Sigmoid colon (tissue), 4 donors: ENCODE measurements around the gene KLHL4.

Source experiments
- CTCF ChIP-seq, 4 experiments: fragments of 450-650 bp in 3 of 4; fragments of 200-600 bp in 1 of 4; IDR thresholded peaks; one replicate each; pipeline ENCODE4 v1.5.1; 2016 to 2019; ENCODE audit warnings: antibody characterized with exemption in 4 of 4, mild to moderate bottlenecking in 3 of 4, moderate library complexity in 2 of 4
- EP300 ChIP-seq, 4 donors: sonication (generic); formaldehyde crosslinking; IDR thresholded peaks; one replicate each; pipeline ENCODE4 v1.6.1; 2017; ENCODE audit warnings: antibody characterized with exemption in 4 of 4
- POLR2A ChIP-seq, 2 donors: fragments of 450-650 bp; IDR thresholded peaks; one replicate each; pipeline ENCODE4 v1.6.1; 2016; ENCODE audit warnings: antibody characterized with exemption in 2 of 2, mild to moderate bottlenecking in 2 of 2, moderate library complexity in 2 of 2
- POLR2AphosphoS5 ChIP-seq, 4 donors: sonication (generic); formaldehyde crosslinking; IDR thresholded peaks; one replicate each; pipeline ENCODE4 v1.6.1; 2017; ENCODE audit warnings: antibody characterized with exemption in 4 of 4

GRCh38 chrX:87663421-87663820 is 145.8 kb downstream of the KLHL4 start:
- TF ChIP-seq POLR2A (IDR thresholded peaks at IDR 0.05) (no peak), CTCF (IDR thresholded peaks at IDR 0.05) (no peak), EP300 (IDR thresholded peaks at IDR 0.05) (no peak), POLR2AphosphoS5 (IDR thresholded peaks at IDR 0.05) (no peak)
